ENCODE data around the gene OR5AP2.
"Not testable (repeated sequence)": the region's sequence is repeated elsewhere in the genome, so short reads cannot be mapped to it uniquely, and the experiment has no call there.

Gene OR5AP2

DNA sequence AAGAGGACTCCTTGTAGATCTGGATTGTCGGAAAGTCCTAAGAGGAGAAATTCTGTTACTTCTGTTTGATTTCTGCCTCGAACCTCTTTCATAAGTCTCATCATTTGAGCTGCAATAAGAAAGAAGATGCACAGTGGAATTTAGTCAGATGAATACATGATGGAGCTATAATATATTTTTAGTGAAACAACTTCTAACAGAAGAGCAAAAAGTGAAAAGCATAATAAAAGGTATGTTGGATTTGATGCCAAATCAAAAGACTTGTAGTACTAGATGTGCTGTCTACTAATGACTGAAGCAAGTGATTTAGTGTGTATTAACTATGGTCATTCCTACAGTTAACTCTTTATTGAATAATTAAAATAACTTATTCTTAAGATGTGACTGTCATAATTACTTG, at the start of gene OR5AP2:
Gene OR5AP2, minus strand, starts transcription at position 101 of the 400 bp plus-strand sequence. Its CDS starts 0 bp downstream, at position 101.
- no peak for DNase-seq (ENCODE audit: low read depth)

DNA sequence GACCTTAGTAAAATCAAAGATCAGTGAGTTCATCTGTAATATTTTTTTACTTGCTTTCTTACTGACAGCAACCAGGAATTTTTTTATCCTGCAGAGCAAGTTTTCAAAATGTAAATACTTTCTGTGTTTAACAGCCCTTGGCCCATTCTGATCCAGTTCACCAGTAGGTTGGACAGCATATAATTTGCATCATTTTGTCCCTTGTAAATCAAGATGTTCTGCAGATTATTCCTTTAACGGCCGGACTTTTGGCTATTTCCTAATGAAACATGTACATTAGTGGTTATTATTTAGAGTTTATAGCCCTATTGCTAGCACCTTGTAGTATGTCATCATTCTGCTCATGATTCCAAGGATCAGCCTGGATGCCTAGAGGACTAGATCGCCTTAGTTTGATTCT, 48.9 kb upstream of the OR5AP2 start:
- not testable (repeated sequence) for DNase-seq (ENCODE audit: low read depth)

DNA sequence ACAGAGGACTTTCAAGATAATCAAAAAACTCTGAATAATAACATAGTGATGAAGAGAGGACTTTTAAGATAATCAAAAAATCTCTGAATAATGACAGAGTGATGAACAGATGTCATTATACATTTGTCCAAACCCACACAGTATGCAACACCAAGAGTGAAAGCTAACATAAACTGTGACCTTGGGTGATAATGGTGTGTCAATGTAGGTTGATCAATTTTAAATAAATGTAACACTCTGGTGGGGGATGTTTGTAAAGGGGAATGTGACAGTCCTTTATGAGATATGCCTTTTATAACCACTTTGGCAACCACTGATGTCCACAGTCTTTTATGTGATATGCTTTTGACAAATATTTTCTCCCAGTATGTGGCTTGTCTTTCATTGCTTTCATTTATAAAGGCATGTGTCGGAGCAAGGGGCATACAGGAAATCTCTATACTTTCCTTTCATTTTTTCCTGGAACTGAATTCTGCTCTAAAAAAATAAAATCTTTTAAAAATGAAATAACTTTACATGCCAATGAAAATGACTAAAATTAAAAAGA, 46.4 kb upstream of the OR5AP2 start:
- no peak for DNase-seq (ENCODE audit: low read depth)

DNA sequence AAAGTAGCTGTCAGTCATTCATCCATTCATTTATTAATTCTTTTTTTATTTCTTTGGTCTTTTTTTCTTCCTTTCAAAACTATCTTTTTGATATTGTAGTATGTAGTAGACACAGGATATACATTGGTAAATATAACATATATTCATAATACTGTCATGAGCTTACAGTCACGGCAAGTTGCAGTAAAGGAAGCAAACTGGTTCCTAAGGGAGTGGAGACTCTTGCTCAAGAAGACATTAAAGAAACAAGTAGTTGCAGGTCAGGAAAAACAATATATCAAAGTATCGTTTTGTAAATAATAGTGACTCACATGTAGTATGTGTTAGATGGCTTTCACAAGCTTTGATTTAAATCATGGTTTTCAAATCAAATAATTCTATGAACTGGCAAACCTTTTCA, 28.7 kb upstream of the OR5AP2 start:
- DNase-seq (ENCODE audit: low read depth) = no peak

DNA sequence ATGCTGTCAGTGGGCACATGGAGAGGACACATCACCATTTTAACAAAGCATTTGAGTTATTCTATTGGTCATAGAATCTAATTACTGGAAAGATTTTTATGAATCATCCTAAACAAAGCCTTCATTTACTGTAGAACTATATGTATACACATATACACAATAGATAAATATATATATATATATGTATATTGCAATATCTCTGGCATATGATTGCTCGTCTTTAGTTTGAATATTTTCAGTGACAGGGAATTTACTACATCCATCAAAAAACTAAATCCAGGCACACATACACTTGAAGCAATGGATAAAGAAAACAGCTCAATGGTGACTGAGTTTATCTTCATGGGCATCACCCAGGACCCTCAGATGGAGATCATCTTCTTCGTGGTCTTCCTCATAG, 21.1 kb upstream of the OR5AP2 start, which contains the start of gene OR5AR1:
Gene OR5AR1, plus strand, starts transcription at position 301 of the 400 bp plus-strand sequence. Its CDS starts 0 bp downstream, at position 301.
- DNase-seq (ENCODE audit: low read depth) = no peak

DNA sequence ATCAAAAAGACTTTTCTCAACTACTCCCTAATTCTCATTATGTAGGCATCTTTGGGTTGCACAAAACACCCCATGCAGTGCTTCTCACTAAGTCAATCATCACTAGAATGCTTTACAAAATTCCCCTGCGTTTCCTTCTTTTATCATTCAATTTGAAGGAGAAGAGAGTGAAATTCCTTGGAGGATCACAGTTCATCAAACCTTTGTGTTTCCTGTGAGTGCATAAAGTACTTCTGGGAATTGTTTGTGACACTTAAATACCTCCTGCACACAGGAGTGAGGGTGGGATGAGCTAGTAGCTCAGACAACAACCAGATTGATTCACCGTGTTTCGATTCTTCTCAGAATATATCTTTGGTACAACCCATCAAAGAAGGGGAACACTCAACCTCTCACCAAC, 17.5 kb upstream of the OR5AP2 start:
- DNase-seq (ENCODE audit: low read depth) = no peak

DNA sequence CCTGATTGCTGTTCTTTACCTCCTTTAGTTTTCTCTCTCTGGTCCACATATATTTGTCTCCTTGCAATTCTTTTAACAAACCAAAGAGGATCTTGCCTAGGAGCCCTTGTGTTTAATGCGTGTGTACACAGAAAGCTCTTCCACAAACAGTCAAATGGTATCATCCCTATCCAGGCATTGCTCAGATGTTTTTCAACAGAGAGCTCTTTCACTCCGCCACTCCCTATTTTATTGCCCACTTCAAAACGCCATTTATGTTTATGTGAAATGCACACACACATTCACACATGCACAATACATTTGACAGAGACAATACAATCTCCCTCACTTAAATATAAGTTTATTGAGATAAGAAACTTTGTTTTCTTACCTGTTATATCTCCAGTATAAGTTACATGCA, 4.7 kb downstream of the OR5AP2 start:
- DNase-seq (ENCODE audit: low read depth) = no peak

DNA sequence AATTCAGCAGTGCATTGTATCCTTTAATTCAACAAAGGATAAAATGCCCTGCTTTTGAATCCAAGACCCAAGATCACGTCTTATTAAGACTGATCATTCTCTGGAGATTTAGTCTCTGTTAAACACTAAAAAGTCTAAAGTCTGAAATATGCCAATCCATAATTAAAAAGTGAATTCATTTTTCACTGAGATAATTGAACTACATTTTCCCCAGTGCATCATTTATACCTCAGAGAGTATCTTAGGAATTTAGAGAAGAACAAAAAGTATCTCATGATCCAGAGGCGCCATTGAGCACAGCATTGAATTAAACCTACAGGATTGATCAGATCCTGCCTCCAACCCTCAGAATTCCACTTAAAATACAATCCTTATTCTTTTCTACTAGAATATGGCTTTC, 5.4 kb downstream of the OR5AP2 start:
- no peak for DNase-seq (ENCODE audit: low read depth)

DNA sequence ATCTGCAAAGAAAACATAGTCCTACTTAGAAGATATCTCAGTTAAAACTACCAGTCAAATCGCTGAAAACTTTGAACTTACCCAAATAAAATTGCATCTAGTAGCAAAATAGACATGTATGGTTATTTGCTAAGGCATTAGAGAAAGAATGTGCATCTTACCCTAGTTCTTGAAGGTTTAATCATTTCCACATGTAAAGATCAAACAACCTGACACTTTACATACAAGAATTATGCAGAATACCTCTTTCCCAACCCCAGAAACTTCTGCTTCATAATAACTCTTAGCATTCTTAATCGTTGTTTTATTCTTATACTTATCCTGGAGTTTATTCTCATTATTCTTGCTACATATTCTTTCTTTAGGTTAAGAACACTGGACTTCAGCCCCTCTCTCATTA, 9.9 kb downstream of the OR5AP2 start:
- no peak for DNase-seq (ENCODE audit: low read depth)

DNA sequence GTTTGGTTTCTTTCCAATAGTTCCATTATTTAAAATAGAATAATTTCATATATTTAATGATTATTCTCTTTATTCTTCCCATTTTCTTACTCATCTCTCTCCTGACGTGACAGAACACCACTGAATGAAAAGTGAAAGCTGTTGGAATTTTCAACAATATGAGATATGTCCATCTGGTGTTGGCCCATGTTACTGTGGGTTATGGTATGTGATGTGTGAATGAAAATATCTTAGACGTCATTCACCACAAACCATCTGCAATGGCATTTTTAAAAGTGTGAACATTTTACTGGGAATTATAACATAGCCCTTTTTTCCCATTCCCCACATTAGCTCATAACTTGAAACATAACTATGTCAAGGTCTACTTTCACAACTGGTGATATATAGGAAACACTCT, 16.3 kb downstream of the OR5AP2 start:
- DNase-seq (ENCODE audit: low read depth) = no peak

DNA sequence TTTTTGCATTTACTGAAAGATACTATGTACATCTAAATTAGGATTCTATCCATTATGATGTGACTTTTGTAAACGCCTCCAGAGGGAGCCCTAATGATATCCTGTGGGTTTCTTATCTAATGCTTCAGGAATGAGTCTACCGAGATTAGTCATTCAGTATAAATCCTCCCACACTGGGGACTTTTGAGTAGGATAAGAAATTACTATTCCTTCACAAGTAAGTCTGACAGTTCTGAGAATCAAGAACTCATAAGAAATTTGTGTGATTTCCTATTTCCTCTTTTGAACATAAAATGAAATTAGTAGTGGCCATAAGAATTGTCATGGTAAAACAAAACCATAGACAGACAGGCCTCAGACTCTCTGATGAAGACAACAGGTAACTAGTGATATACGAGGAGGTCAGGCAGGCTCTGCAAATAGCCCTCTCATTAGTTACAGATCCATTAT, 17.6 kb downstream of the OR5AP2 start:
- DNase-seq (ENCODE audit: low read depth) = no peak

DNA sequence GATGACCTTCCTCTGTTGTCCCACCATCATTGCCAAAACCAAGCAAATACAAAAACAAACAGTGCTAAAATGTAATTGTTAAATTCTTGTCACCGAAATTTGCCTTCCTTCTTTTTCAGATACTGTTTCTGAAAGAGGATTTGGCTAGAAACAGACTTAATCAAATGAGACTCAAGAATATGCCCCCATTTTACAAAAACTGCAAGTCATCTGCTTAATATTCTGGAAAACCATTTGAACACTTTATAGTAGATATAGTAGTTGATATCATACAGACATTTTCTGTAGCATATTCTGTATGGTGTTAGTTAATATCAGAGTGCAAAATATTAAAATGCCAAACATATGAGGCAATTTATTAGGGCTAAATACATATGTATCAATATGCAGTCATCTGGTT, 31.1 kb downstream of the OR5AP2 start:
- DNase-seq (ENCODE audit: low read depth) = no peak

DNA sequence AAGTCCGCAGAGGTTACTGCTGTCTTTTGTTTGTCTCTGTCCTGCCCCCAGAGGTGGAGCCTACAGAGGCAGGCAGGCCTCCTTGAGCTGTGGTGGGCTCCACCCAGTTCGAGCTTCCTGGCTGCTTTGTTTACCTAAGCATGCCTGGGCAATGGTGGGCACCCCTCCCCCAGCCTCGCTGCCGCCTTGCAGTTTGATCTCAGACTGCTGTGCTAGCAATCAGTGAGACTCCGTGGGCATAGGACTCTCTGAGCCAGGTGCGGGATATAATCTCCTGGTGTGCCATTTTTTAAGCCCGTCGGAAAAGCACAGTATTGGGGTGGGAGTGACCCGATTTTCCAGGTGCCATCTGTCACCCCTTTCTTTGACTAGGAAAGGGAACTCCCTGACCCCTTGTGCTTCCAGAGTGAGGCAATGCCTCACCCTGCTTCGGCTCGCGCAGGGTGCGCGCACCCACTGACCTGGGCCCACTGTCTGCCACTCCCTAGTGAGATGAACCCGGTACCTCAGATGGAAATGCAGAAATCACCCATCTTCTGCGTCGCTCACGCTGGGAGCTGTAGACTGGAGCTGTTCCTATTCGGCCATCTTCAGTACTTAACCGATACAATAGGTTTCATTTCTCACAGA, 50.0 kb downstream of the OR5AP2 start:
- not testable (repeated sequence) for DNase-seq (ENCODE audit: low read depth)
